ENCODE data around the gene MAZ. TPM values are rescaled to one million over a fixed set of nuclear protein-coding genes. Genes with fewer than 3 reads are reported as not detected.

The MAZ gene
- total RNA-seq, 4 donors from 2014 or later: 62.1 to 101 (median 84.8) TPM

GRCh38 chr16:29804020-29804419, 2.3 kb upstream of the MAZ start:
- intact Hi-C loops (cut with DNase I; ENCODE audit: low total_unique reads): no loop called here
- DNase-seq (ENCODE audit: low spot score in 2 of 2): no peak
- no peak for TF ChIP-seq POLR2A (IDR thresholded peaks at IDR 0.05)
- TF ChIP-seq CTCF (IDR thresholded peaks at IDR 0.05): no peak
- no peak overlapping the region for H3K4me3 ChIP-seq (ENCODE audit: low read depth, poor library complexity, severe bottlenecking)
- 68 to 73% methylated on average over 8 of the region's 8 CpGs for WGBS, 2 donors

GRCh38 chr16:29804455-29805231, 1.7 kb upstream of the MAZ start:
- peak overlapping the region; percentile 84 for H3K4me3 ChIP-seq (ENCODE audit: low read depth, poor library complexity, severe bottlenecking)
- WGBS, 2 donors: 4 to 10% methylated on average over 22 to 23 of the region's 26 CpGs
- DNase-seq (ENCODE audit: low spot score in 2 of 2): peak in 1 of 2 donors; percentile 88
- intact Hi-C loops (cut with DNase I; ENCODE audit: low total_unique reads): no loop called here
- TF ChIP-seq POLR2A (IDR thresholded peaks at IDR 0.05): no peak

GRCh38 chr16:29805232-29806098, 864 bp upstream of the MAZ start:
- peak; percentile 97 to 99 for DNase-seq (ENCODE audit: low spot score in 2 of 2)
- peak in 1 of 2 donors; percentile 89 for TF ChIP-seq POLR2A (IDR thresholded peaks at IDR 0.05)
- no peak for TF ChIP-seq CTCF (IDR thresholded peaks at IDR 0.05)
- 1% methylated on average over 44 to 63 of the region's 103 CpGs for WGBS, 2 donors
- intact Hi-C loops (cut with DNase I; ENCODE audit: low total_unique reads): no loop called here
- peak overlapping the region; percentile 84 for H3K4me3 ChIP-seq (ENCODE audit: low read depth, poor library complexity, severe bottlenecking)

- DNase-seq (ENCODE audit: low spot score in 2 of 2): peak in 1 of 2 donors; percentile 92
Observed at GRCh38 chr16:29806641-29807425, 504 bp downstream of the MAZ start.

GRCh38 chr16:29807426-29808218, 1.3 kb downstream of the MAZ start:
- DNase-seq (ENCODE audit: low spot score in 2 of 2): peak; percentile 90 to 98
- intact Hi-C loops (cut with DNase I; ENCODE audit: low total_unique reads): no loop called here
- peak overlapping the region; percentile 25 for H3K4me3 ChIP-seq (ENCODE audit: low read depth, poor library complexity, severe bottlenecking)
- TF ChIP-seq POLR2A (IDR thresholded peaks at IDR 0.05): no peak
- no peak for TF ChIP-seq CTCF (IDR thresholded peaks at IDR 0.05)
- 0 to 1% methylated on average over 40 to 58 of the region's 69 CpGs for WGBS, 2 donors

More at GRCh38 chr16:29806641-29807425, 504 bp downstream of the MAZ start:
- WGBS, 2 donors: 1 to 3% methylated on average over 11 to 49 of the region's 99 CpGs
- TF ChIP-seq POLR2A (IDR thresholded peaks at IDR 0.05): no peak
- no peak for TF ChIP-seq CTCF (IDR thresholded peaks at IDR 0.05)
- intact Hi-C loops (cut with DNase I; ENCODE audit: low total_unique reads): no loop called here
- H3K4me3 ChIP-seq (ENCODE audit: low read depth, poor library complexity, severe bottlenecking): peak overlapping the region; percentile 71
